GM12878 (cell line): Measurements from ENCODE around the gene AATF. TPM values are rescaled to one million over a fixed set of nuclear protein-coding genes. Genes with fewer than 3 reads are reported as not detected.

Source experiments
- ATAC-seq: fragments of 200-7000 bp; cut with Tn5 transposase; 3 replicates; pipeline ENCODE4 v1.9.1; 2020; ENCODE audit warnings: mild to moderate bottlenecking, moderate library complexity
- BruUV-seq: library from RNA; stranded (reverse); fragments of 400-500 nt; replicated peaks from 2 replicates; lab custom pipeline; 2021; lab: Mats Ljungman, UMichigan
- CTCF ChIA-PET: fragments of 300-600 bp; sonication (Branson Sonifier 250); formaldehyde crosslinking; extraction: SDS; loops from one replicate; lab custom pipeline; 2021; ENCODE audit warnings: inconsistent platforms; lab: Yijun Ruan, JAX
- POLR2A ChIA-PET: fragments of 350-600 bp; formaldehyde crosslinking; extraction: SDS; loops from one replicate; lab custom pipeline; 2021; ENCODE audit warnings: inconsistent platforms; lab: Charles Lee
- RAD21 ChIA-PET: fragments of 300-600 bp; sonication (Branson Sonifier 250); formaldehyde crosslinking; loops from one replicate; lab custom pipeline; 2023; ENCODE audit warnings: antibody characterized with exemption; ENCODE audit not compliant: unreplicated experiment; lab: Charles Lee
- SMC1A ChIA-PET: fragments of 300-600 bp; sonication (Branson Sonifier 250); formaldehyde crosslinking; loops from one replicate; lab custom pipeline; 2023; ENCODE audit not compliant: unreplicated experiment, uncharacterized antibody; lab: Charles Lee
- DNase-seq: peaks from one replicate; pipeline ENCODE4 v3.0.0-alpha.2; 2011; ENCODE audit warnings: low read depth, low spot score
- FAIRE-seq: peaks from 3 replicates; lab custom pipeline; 2011; peaks lifted over from hg19 to GRCh38; lab: Jason Lieb, UNC
- H2AFZ ChIP-seq: 2 replicates; pipeline ENCODE4 v1.6.0; 2011; ENCODE audit warnings: low read depth, low read length, control low read depth; ENCODE audit not compliant: control insufficient read depth
- H3K27ac ChIP-seq: 2 replicates; pipeline ENCODE4 v1.5.1; 2011; ENCODE audit warnings: control low read depth; ENCODE audit not compliant: control insufficient read depth, insufficient read depth
- H3K27me3 ChIP-seq, 2 experiments: replicated peaks in 1 of 2; 2 replicates each; pipeline versions ENCODE4 v1.6.0 to v1.6.1; 2011; ENCODE audit warnings: low read length in 1 of 2; ENCODE audit not compliant: control insufficient read depth in 2 of 2, insufficient read depth in 2 of 2
- H3K36me3 ChIP-seq, 2 experiments: 2 replicates each; pipeline ENCODE4 v1.5.1; 2011; ENCODE audit warnings: low read length in 1 of 2; ENCODE audit not compliant: control insufficient read depth in 2 of 2, insufficient read depth in 2 of 2
- H3K4me1 ChIP-seq: 2 replicates; pipeline ENCODE4 v1.6.1; 2011; ENCODE audit warnings: mild to moderate bottlenecking, low read length, moderate library complexity, mixed read lengths; ENCODE audit not compliant: control insufficient read depth, insufficient read depth
- H3K4me2 ChIP-seq: 2 replicates; pipeline ENCODE4 v1.6.0; 2011; ENCODE audit warnings: control low read depth; ENCODE audit not compliant: control insufficient read depth, insufficient read depth
- H3K4me3 ChIP-seq: fragments of 200-600 bp; sonication (generic); 2 replicates; pipeline ENCODE4 v1.5.1; 2016
- H3K79me2 ChIP-seq: 2 replicates; pipeline ENCODE4 v1.6.0; 2011; ENCODE audit warnings: low read length; ENCODE audit not compliant: control insufficient read depth, insufficient read depth
- H3K9ac ChIP-seq: 2 replicates; pipeline ENCODE4 v1.8.0; 2011; ENCODE audit warnings: low read length, control low read depth, mixed read lengths; ENCODE audit not compliant: control insufficient read depth, insufficient read depth
- H3K9me3 ChIP-seq: replicated peaks from 3 replicates; pipeline ENCODE4 v1.5.1; 2011; ENCODE audit warnings: mild to moderate bottlenecking, low read length; ENCODE audit not compliant: control insufficient read depth, insufficient read depth
- H4K20me1 ChIP-seq: 2 replicates; pipeline ENCODE4 v1.6.0; 2011; ENCODE audit not compliant: control insufficient read depth, insufficient read depth
- CBX5 ChIP-seq: sonication (generic); IDR thresholded peaks from 2 replicates; pipeline ENCODE4 v1.6.1; 2016; ENCODE audit warnings: low read depth, moderate library complexity, mild to moderate bottlenecking, inconsistent platforms
- DPF2 ChIP-seq: fragments of 450-650 bp; IDR thresholded peaks from 2 replicates; pipeline ENCODE4 v1.6.1; 2017; ENCODE audit warnings: mild to moderate bottlenecking
- EZH2 ChIP-seq: IDR thresholded peaks from 2 replicates; pipeline ENCODE4 v1.6.1; 2012; ENCODE audit warnings: low read depth, mild to moderate bottlenecking, control low read depth, inconsistent platforms, low read length, borderline replicate concordance; ENCODE audit not compliant: control insufficient read depth
- HDGF ChIP-seq: fragments of 450-650 bp; IDR thresholded peaks from 2 replicates; pipeline ENCODE4 v1.6.1; 2016; ENCODE audit warnings: antibody characterized with exemption
- IKZF2 ChIP-seq, 2 experiments: fragments of 450-650 bp; IDR thresholded peaks; 2 replicates each; pipeline ENCODE4 v1.6.1; 2017; ENCODE audit warnings: mild to moderate bottlenecking in 2 of 2, moderate library complexity in 2 of 2
- MYB ChIP-seq: fragments of 150-350 bp; IDR thresholded peaks from 2 replicates; pipeline ENCODE4 v1.6.1; 2014; ENCODE audit warnings: mild to moderate bottlenecking, low read depth, low read length, borderline replicate concordance
- NR2F1 ChIP-seq: fragments of 450-650 bp; conservative IDR thresholded peaks from 2 replicates; pipeline ENCODE4 v1.6.1; 2017; ENCODE audit warnings: mild to moderate bottlenecking
- RUNX3 ChIP-seq: IDR thresholded peaks from 2 replicates; pipeline ENCODE4 v1.6.1; 2012; ENCODE audit warnings: low read length, inconsistent platforms
- SUZ12 ChIP-seq: fragments of 200-600 bp; sonication (generic); IDR thresholded peaks from one replicate; pipeline ENCODE4 v1.6.1; 2018; ENCODE audit warnings: antibody characterized with exemption, mild to moderate bottlenecking; ENCODE audit not compliant: unreplicated experiment
- TCF12 ChIP-seq: IDR thresholded peaks from 2 replicates; pipeline ENCODE4 v1.6.1; 2011; ENCODE audit warnings: low read depth, mild to moderate bottlenecking, low read length
- USF2 ChIP-seq: IDR thresholded peaks from 2 replicates; pipeline ENCODE4 v1.6.1; 2011; ENCODE audit warnings: low read depth, low read length, improper control_type of control experiment, borderline replicate concordance
- ZNF622 ChIP-seq: fragments of 450-650 bp; IDR thresholded peaks from 2 replicates; pipeline ENCODE4 v1.6.1; 2017; ENCODE audit warnings: mild to moderate bottlenecking, inconsistent platforms
- WGBS: methylation state at CpG from one replicate; pipeline ENCODE4 v1.1.6; 2016; ENCODE audit warnings: low lambda C conversion rate; ENCODE audit not compliant: insufficient replicate concordance, insufficient coverage; ENCODE audit errors: missing lambda C conversion rate; 5-methylcytosine and 5-hydroxymethylcytosine counted together
- in situ Hi-C: fragments of 300-500 bp; cut with MboI; formaldehyde crosslinking; loops from 9 replicates; pipeline ENCODE4 v1.14.3; 2018; ENCODE audit warnings: mixed read lengths
- intact Hi-C: fragments of 100-400 bp; cut with micrococcal nuclease; formaldehyde crosslinking; loops from one replicate; pipeline ENCODE4 v1.14.2; 2022; ENCODE audit not compliant: unreplicated experiment
- polyA plus RNA-seq, 11 experiments: library from polyadenylated mRNA; depleted of rRNA in 4 of 11; unstranded in 6 of 11; stranded (reverse) in 5 of 11; fragments of >200 nt; fragmentation: Nextera tagmentation in 4 of 11; fragmentation: Illumina TruSeq in 1 of 11; extraction: Ambion mirVana in 4 of 11; extraction: Trizol in 1 of 11; gene quantifications; 1 replicate in 1 of 11; 2 replicates in 10 of 11; pipeline versions ENCODE4 v1.2.1 to v1.2.3, GENCODE V29; 2011 to 2016; ENCODE audit warnings: inconsistent platforms in 2 of 11, missing spikeins in 2 of 11, low read depth in 1 of 11
- total RNA-seq, 4 experiments: library from RNA; depleted of rRNA in 3 of 4; stranded (reverse); fragments of >200 nt in 3 of 4; fragmentation: Illumina TruSeq in 1 of 4; extraction: Trizol in 1 of 4; gene quantifications; 2 replicates each; pipeline versions ENCODE4 v1.2.1 to v1.2.3, GENCODE V29; 2013 to 2021
- TF ChIP-seq, protein P1 (sequence below): IDR thresholded peaks from 2 replicates; pipeline ENCODE4 v1.6.1; 2012; ENCODE audit warnings: low read depth, low read length, improper control_type of control experiment
- TF ChIP-seq, protein P2 (sequence below): IDR thresholded peaks from 2 replicates; pipeline ENCODE4 v1.6.1; 2012; ENCODE audit warnings: mild to moderate bottlenecking, low read depth, low read length

The AATF gene
- total and polyA plus RNA-seq, 10 of the 15 experiments (the other 5 are each of a cell fraction or from before 2014, with no cell fraction given), result 36.8 to 110 (median 77.9) TPM

- no peaks in the 10 kb centered on the region for H3K27me3 ChIP-seq
- H3K9ac ChIP-seq, result no peak overlapping the region
- no peaks in the 10 kb centered on the region for H4K20me1 ChIP-seq
- CTCF ChIA-PET, result no interaction called here
- TF ChIP-seq ZNF622, result no peak
- TF ChIP-seq, protein P1, sequence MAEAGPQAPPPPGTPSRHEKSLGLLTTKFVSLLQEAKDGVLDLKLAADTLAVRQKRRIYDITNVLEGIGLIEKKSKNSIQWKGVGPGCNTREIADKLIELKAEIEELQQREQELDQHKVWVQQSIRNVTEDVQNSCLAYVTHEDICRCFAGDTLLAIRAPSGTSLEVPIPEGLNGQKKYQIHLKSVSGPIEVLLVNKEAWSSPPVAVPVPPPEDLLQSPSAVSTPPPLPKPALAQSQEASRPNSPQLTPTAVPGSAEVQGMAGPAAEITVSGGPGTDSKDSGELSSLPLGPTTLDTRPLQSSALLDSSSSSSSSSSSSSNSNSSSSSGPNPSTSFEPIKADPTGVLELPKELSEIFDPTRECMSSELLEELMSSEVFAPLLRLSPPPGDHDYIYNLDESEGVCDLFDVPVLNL, result no peak
- TF ChIP-seq, all 136 proteins: peak for 0
- Histone ChIP-seq H3K9me3 (no peaks in the 10 kb centered on the region), H3K36me3 (peaks cover 0 to 6% of the 10 kb centered on the region in 2 experiments; a peak in 2 of 4 replicates), H3K4me1 (no peaks in the 10 kb centered on the region), H3K27ac (no peak overlapping the region), H3K4me2 (no peak overlapping the region), H2AFZ (no peak overlapping the region), H3K4me3 (no peak overlapping the region), H3K79me2 (peaks cover 11% of the 10 kb centered on the region)
- DNase-seq (no peak), FAIRE-seq (no peak), ATAC-seq (no peak)
- intact Hi-C loops (no loop called here), in situ Hi-C loops (no loop called here)
- RAD21 ChIA-PET, result no interaction called here
- SMC1A ChIA-PET, result interaction anchor here (1.0 kb wide), 1 partner anchor 219 kb away, joined by 3 read pairs; no protein-coding TSS in a partner anchor
- POLR2A ChIA-PET, result no interaction called here
- no TSS peak for BruUV-seq
These were observed 23.5 kb downstream of the AATF start for GRCh38 chr17:36972186-36972700.

DNA sequence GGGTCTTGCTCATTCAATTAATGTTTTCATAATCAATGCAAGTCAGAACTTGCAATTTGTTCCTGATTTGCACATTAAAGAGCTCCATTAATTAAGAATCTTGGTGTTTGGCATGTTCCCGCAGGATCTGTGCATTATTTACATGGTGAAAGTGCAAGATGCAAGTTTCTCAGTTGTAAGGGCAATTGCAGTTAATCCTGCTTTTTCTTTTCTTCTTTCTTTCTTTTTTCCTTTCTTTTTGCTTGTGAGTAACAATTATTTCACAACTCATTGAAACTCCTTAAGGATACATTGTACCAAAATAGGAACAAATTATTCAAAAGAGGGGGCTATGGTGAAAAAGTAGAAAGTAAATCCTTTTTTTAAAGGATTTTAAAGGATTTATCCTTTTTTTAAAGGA is 24.2 kb downstream of the AATF start:
- intact Hi-C loops (no loop called here), in situ Hi-C loops (no loop called here)
- no peaks in the 10 kb centered on the region for H3K9me3 ChIP-seq
- ChIA-PET SMC1A (interaction anchor here (1.0 kb wide), 1 partner anchor 220 kb away, joined by 3 read pairs; no protein-coding TSS in a partner anchor), RAD21 (no interaction called here)
- TF ChIP-seq, protein P2, sequence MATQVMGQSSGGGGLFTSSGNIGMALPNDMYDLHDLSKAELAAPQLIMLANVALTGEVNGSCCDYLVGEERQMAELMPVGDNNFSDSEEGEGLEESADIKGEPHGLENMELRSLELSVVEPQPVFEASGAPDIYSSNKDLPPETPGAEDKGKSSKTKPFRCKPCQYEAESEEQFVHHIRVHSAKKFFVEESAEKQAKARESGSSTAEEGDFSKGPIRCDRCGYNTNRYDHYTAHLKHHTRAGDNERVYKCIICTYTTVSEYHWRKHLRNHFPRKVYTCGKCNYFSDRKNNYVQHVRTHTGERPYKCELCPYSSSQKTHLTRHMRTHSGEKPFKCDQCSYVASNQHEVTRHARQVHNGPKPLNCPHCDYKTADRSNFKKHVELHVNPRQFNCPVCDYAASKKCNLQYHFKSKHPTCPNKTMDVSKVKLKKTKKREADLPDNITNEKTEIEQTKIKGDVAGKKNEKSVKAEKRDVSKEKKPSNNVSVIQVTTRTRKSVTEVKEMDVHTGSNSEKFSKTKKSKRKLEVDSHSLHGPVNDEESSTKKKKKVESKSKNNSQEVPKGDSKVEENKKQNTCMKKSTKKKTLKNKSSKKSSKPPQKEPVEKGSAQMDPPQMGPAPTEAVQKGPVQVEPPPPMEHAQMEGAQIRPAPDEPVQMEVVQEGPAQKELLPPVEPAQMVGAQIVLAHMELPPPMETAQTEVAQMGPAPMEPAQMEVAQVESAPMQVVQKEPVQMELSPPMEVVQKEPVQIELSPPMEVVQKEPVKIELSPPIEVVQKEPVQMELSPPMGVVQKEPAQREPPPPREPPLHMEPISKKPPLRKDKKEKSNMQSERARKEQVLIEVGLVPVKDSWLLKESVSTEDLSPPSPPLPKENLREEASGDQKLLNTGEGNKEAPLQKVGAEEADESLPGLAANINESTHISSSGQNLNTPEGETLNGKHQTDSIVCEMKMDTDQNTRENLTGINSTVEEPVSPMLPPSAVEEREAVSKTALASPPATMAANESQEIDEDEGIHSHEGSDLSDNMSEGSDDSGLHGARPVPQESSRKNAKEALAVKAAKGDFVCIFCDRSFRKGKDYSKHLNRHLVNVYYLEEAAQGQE, result no peak
- TF ChIP-seq MYB (no peak), TCF12 (no peak), HDGF (no peak), CBX5 (no peak), DPF2 (no peak), USF2 (no peak), EZH2 (no peak), NR2F1 (no peak), IKZF2 (IDR thresholded peaks at IDR 0.05) (no peak), RUNX3 (no peak), SUZ12 (no peak)
- TF ChIP-seq, all 136 proteins: peak for 0
- Histone ChIP-seq H3K27me3 (no peaks in the 10 kb centered on the region), H3K79me2 (peaks cover 11% of the 10 kb centered on the region), H3K4me3 (no peak overlapping the region), H3K27ac (no peak overlapping the region), H3K9ac (no peak overlapping the region), H3K4me1 (no peaks in the 10 kb centered on the region), H3K36me3 (peaks cover 0 to 4% of the 10 kb centered on the region in 2 experiments; a peak in 2 of 4 replicates), H3K4me2 (no peak overlapping the region), H2AFZ (no peak overlapping the region), H4K20me1 (no peaks in the 10 kb centered on the region)
- ATAC-seq (no peak), FAIRE-seq (no peak), DNase-seq (no peak)
- ChIA-PET CTCF (no interaction called here), POLR2A (no interaction called here)
- 100% methylated on average over 1 of the region's 1 CpG for WGBS
- BruUV-seq, result no TSS peak
